ENCODE measurements around the gene F13B.

DNA sequence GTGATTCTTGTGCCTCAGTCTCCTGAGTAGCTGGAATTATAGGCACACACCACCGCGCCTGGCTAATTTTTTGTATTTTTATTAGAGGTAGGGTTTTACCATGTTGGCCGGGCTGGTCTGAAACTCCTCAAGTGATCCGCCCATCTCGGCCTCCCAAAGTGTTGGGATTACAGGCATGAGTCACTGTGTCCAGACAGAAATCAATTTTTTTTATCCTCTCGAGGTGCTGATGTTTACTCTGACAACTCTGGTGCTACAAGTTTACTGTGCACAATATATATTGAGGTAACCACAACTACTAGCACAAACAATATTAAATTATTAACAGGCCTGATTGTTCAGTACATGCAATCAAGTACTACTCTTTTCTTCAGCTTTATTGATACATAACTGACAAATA, 39.7 kb downstream of the F13B start:
- TF ChIP-seq, protein P1, sequence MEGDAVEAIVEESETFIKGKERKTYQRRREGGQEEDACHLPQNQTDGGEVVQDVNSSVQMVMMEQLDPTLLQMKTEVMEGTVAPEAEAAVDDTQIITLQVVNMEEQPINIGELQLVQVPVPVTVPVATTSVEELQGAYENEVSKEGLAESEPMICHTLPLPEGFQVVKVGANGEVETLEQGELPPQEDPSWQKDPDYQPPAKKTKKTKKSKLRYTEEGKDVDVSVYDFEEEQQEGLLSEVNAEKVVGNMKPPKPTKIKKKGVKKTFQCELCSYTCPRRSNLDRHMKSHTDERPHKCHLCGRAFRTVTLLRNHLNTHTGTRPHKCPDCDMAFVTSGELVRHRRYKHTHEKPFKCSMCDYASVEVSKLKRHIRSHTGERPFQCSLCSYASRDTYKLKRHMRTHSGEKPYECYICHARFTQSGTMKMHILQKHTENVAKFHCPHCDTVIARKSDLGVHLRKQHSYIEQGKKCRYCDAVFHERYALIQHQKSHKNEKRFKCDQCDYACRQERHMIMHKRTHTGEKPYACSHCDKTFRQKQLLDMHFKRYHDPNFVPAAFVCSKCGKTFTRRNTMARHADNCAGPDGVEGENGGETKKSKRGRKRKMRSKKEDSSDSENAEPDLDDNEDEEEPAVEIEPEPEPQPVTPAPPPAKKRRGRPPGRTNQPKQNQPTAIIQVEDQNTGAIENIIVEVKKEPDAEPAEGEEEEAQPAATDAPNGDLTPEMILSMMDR (IDR thresholded peaks at IDR 0.05): no peak
- TF ChIP-seq ZFX (IDR thresholded peaks at IDR 0.05; ENCODE audit: borderline replicate concordance): no peak

Data from 22Rv1 (cell line).